Measurements from ENCODE around the gene ITGA2. TPM values are rescaled to one million over a fixed set of nuclear protein-coding genes. Genes with fewer than 3 reads are reported as not detected.

ITGA2 gene
- total and polyA plus RNA-seq, 2 of the 8 experiments (the other 6 are each of a cell fraction or from before 2014, with no cell fraction given), result 1.4 to 7.7 TPM

DNA sequence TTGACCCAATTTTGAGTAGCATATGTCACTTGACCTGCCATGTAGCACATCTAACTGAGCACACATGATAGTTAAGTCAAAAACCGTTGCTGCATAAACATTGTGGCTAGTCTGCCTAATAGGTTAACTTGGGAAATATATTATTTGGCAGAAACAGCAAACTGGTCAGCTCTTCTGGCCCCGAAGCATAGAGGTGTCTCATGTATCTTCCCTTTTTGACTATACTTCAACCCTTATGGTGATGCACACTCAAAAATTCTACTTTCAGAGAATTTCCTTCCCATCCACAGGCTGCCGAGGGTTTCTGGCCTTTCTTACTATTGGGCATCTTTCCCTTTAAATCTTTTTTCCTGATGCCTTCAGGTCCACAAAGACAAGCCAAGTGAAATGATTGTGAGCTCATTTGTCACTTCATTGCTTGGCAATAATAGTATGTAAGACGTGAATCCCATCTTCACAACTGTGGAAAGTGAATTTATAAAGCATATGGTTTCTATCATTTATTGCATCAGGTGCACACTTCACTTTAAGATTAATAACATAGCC lies 79.2 kb downstream of the ITGA2 start:
- no peaks in the 10 kb centered on the region for H3K9me3 ChIP-seq (ENCODE audit: insufficient read depth in 2 of 2, low read depth in 1 of 2, low read length in 1 of 2)
- H3K36me3 ChIP-seq (ENCODE audit: control insufficient read depth in 2 of 4, insufficient read depth in 4 of 4, low read length in 3 of 4), result no peaks in the 10 kb centered on the region; a peak in 1 of 8 replicates
- H4K91ac ChIP-seq (replicated peaks; ENCODE audit: insufficient read length, low read length), result no peak overlapping the region
- H2BK20ac ChIP-seq (ENCODE audit: low read length), result no peak overlapping the region
- no peak overlapping the region for H2AK5ac ChIP-seq (ENCODE audit: low read depth, low read length)
- no peak overlapping the region for H4K5ac ChIP-seq (ENCODE audit: insufficient read length, low read depth, low read length)
- H3K4ac ChIP-seq (replicated peaks; ENCODE audit: insufficient read length, low read depth, low read length), result no peak overlapping the region
- H2AFZ ChIP-seq (ENCODE audit: low read length), result no peak overlapping the region
- no peaks in the 10 kb centered on the region for H3K27me3 ChIP-seq (replicated peaks in 1 of 4; ENCODE audit: control insufficient read depth in 3 of 4, extremely low read depth in 1 of 4, insufficient read depth in 3 of 4, low read length in 3 of 4)
- no peak overlapping the region for H3K4me2 ChIP-seq (ENCODE audit: insufficient read depth in 1 of 2, low read depth in 2 of 2, low read length in 2 of 2)
- H4K8ac ChIP-seq (ENCODE audit: extremely low read depth, insufficient read depth, low read length), result no peak overlapping the region
- FAIRE-seq, result no peak
- H2BK15ac ChIP-seq (ENCODE audit: low read length), result no peak overlapping the region
- no peak overlapping the region for H3K4me3 ChIP-seq (ENCODE audit: extremely low read depth in 1 of 4, insufficient read depth in 2 of 4, low read depth in 3 of 4, low read length in 4 of 4)
- 87% methylated on average over 4 of the region's 4 CpGs; no CpG with 5 or more reads in 1 of the 2 experiments for WGBS, 2 experiments (ENCODE audit: extremely low coverage in 1 of 2, insufficient coverage in 1 of 2, insufficient read length in 1 of 2, insufficient replicate concordance in 2 of 2, low coverage in 1 of 2, low lambda C conversion rate in 2 of 2, missing lambda C conversion rate in 1 of 2)
- H3K18ac ChIP-seq (ENCODE audit: extremely low read depth, low read length), result no peak overlapping the region
- H3K23me2 ChIP-seq (ENCODE audit: low read depth, low read length), result no peaks in the 10 kb centered on the region
- ChIA-PET CTCF (ENCODE audit: partially characterized antibody) (interaction anchor here (1.2 to 2.5 kb wide), 3 partner anchors 25 to 120 kb away, joined by 3 to 9 read pairs (median 4); no protein-coding TSS in a partner anchor), POLR2A (ENCODE audit: partially characterized antibody) (no interaction called here)
- H2BK120ac ChIP-seq (replicated peaks; ENCODE audit: low read depth, low read length), result no peak overlapping the region
- H3K56ac ChIP-seq (replicated peaks; ENCODE audit: insufficient read length, low read depth, low read length), result no peak overlapping the region
- H3K14ac ChIP-seq (ENCODE audit: insufficient read length), result no peak overlapping the region
- H2BK5ac ChIP-seq (ENCODE audit: low read depth, low read length), result no peak overlapping the region
- H3K79me2 ChIP-seq (ENCODE audit: control insufficient read depth in 1 of 2, insufficient read depth in 2 of 2, low read length in 2 of 2), result no peaks in the 10 kb centered on the region
- H4K20me1 ChIP-seq (replicated peaks in 1 of 2; ENCODE audit: control insufficient read depth in 1 of 2, insufficient read depth in 2 of 2, low read length in 2 of 2), result no peaks in the 10 kb centered on the region
- no peak overlapping the region for H3K23ac ChIP-seq (ENCODE audit: insufficient read length)
- H3K9ac ChIP-seq (replicated peaks in 1 of 4; ENCODE audit: extremely low read depth in 1 of 4, low read depth in 3 of 4, low read length in 3 of 4), result no peak overlapping the region
- DNase-seq (ENCODE audit: low read depth in 1 of 2, low spot score in 2 of 2), result no peak
- no peak overlapping the region for H2BK12ac ChIP-seq (ENCODE audit: low read depth, low read length)
- H3K27ac ChIP-seq (ENCODE audit: low read depth, low read length), result no peak overlapping the region
- H3K79me1 ChIP-seq (ENCODE audit: low read depth, low read length), result no peaks in the 10 kb centered on the region
- H3K4me1 ChIP-seq (replicated peaks in 1 of 4; ENCODE audit: control insufficient read depth in 3 of 4, insufficient read depth in 4 of 4, low read length in 3 of 4), result no peaks in the 10 kb centered on the region
- TF ChIP-seq CTCF (IDR thresholded peaks at IDR 0.05; ENCODE audit: control extremely low read depth in 1 of 3, insufficient read depth in 1 of 3, low read depth in 1 of 3, low read length in 3 of 3) (no peak), CTBP2 (IDR thresholded peaks at IDR 0.05; ENCODE audit: borderline replicate concordance, insufficient read depth, insufficient read length, low read length) (no peak), TAF7 (optimal IDR thresholded peaks at IDR 0.05; ENCODE audit: borderline replicate concordance, low read depth, low read length) (no peak), CHD1 (IDR thresholded peaks at IDR 0.05; ENCODE audit: low read depth, low read length) (no peak), TCF12 (IDR thresholded peaks at IDR 0.05; ENCODE audit: low read depth, low read length) (no peak), SP4 (IDR thresholded peaks at IDR 0.05; ENCODE audit: low read length) (no peak), EZH2 (IDR thresholded peaks at IDR 0.05; ENCODE audit: low read depth, low read length, severe bottlenecking) (no peak), CHD2 (IDR thresholded peaks at IDR 0.05; ENCODE audit: low read length) (no peak), SP2 (IDR thresholded peaks at IDR 0.05; ENCODE audit: low read length) (no peak), CBX8 (IDR thresholded peaks at IDR 0.05; ENCODE audit: borderline replicate concordance, low read depth, low read length) (no peak), CREB1 (IDR thresholded peaks at IDR 0.05) (no peak), SP1 (IDR thresholded peaks at IDR 0.05; ENCODE audit: low read depth, low read length) (no peak)

Data from H1 (cell line).